Tibial nerve (tissue), 4 donors: ENCODE data around the gene FGGY. TPM values are rescaled to one million over a fixed set of nuclear protein-coding genes. Genes with fewer than 3 reads are reported as not detected.

Experiments
- DNase-seq, 2 donors: peaks; one replicate each; pipeline ENCODE4 v3.0.0-alpha.2; 2019; ENCODE audit warnings: low spot score in 2 of 2
- H3K27ac ChIP-seq, 4 donors: fragments of 200-600 bp; sonication (generic) in 3 of 4; one replicate each; pipeline ENCODE4 v1.5.1; 2017 to 2019; ENCODE audit warnings: mild to moderate bottlenecking in 1 of 4
- H3K27me3 ChIP-seq, 2 donors: fragments of 200-600 bp; sonication (generic) in 1 of 2; one replicate each; pipeline versions ENCODE4 v1.5.1 to v1.6.0; 2017 to 2019
- H3K36me3 ChIP-seq, 3 donors: fragments of 200-600 bp; sonication (generic); one replicate each; pipeline ENCODE4 v1.5.1; 2018 to 2019
- H3K4me1 ChIP-seq, 4 donors: fragments of 200-600 bp; sonication (generic) in 3 of 4; one replicate each; pipeline ENCODE4 v1.5.1; 2017 to 2019
- H3K4me3 ChIP-seq, 4 donors: fragments of 200-600 bp; sonication (generic) in 3 of 4; one replicate each; pipeline ENCODE4 v1.5.1; 2017 to 2019; ENCODE audit warnings: mild to moderate bottlenecking in 1 of 4, moderate library complexity in 1 of 4
- H3K9me3 ChIP-seq, 4 donors: fragments of 200-600 bp; sonication (generic) in 3 of 4; one replicate each; pipeline ENCODE4 v1.5.1; 2017 to 2019
- CTCF ChIP-seq, 5 experiments: fragments of 200-600 bp in 3 of 5; fragments of 450-650 bp in 2 of 5; sonication (generic) in 3 of 5; IDR thresholded peaks; one replicate each; pipeline ENCODE4 v1.5.1; 2016 to 2019; ENCODE audit warnings: antibody characterized with exemption in 5 of 5, mild to moderate bottlenecking in 3 of 5, moderate library complexity in 2 of 5
- EP300 ChIP-seq, 2 donors: sonication (generic); formaldehyde crosslinking; IDR thresholded peaks; one replicate each; pipeline ENCODE4 v1.6.1; 2017; ENCODE audit warnings: antibody characterized with exemption in 2 of 2, mild to moderate bottlenecking in 1 of 2
- POLR2A ChIP-seq, 2 donors: fragments of 450-650 bp; IDR thresholded peaks; one replicate each; pipeline ENCODE4 v1.6.1; 2017; ENCODE audit warnings: antibody characterized with exemption in 2 of 2, mild to moderate bottlenecking in 2 of 2, moderate library complexity in 2 of 2
- WGBS, 2 donors: methylation state at CpG; one replicate each; pipeline ENCODE4 v1.1.5; 2018; 5-methylcytosine and 5-hydroxymethylcytosine counted together
- total RNA-seq, 4 donors: library from RNA; depleted of rRNA; stranded (reverse); fragments of >200 nt; gene quantifications; one replicate each; pipeline ENCODE4 v1.1.0, GENCODE V29; 2016

Gene FGGY
- total RNA-seq, 4 donors from 2014 or later = 27.0 to 40.6 (median 32.9) TPM

- no peaks in the 10 kb centered on the region for H3K9me3 ChIP-seq
- H3K4me3 ChIP-seq = no peak overlapping the region
- H3K4me1 ChIP-seq = peaks cover 0 to 10% (median 0%) of the 10 kb centered on the region in 4 donors
- H3K27me3 ChIP-seq = no peaks in the 10 kb centered on the region
- H3K36me3 ChIP-seq = no peaks in the 10 kb centered on the region
- H3K27ac ChIP-seq = no peak overlapping the region
- 83 to 88% methylated on average over 5 of the region's 5 CpGs for WGBS, 2 donors
- TF ChIP-seq POLR2A (IDR thresholded peaks at IDR 0.05) = no peak
- no peak for TF ChIP-seq CTCF (IDR thresholded peaks at IDR 0.05)
- no peak for TF ChIP-seq EP300 (IDR thresholded peaks at IDR 0.05)
- no peak for DNase-seq
These were observed 35.1 kb downstream of the FGGY start for GRCh38 chr1:59331686-59332620.

GRCh38 chr1:59332983-59333382 lies 36.1 kb downstream of the FGGY start:
- no peak for TF ChIP-seq POLR2A (IDR thresholded peaks at IDR 0.05)
- TF ChIP-seq EP300 (IDR thresholded peaks at IDR 0.05) = no peak
- TF ChIP-seq CTCF (IDR thresholded peaks at IDR 0.05) = no peak
- H3K4me3 ChIP-seq = no peak overlapping the region
- H3K27me3 ChIP-seq = no peaks in the 10 kb centered on the region
- DNase-seq = no peak
- no peaks in the 10 kb centered on the region for H3K9me3 ChIP-seq
- H3K4me1 ChIP-seq = peaks cover 0 to 10% (median 0%) of the 10 kb centered on the region in 4 donors
- H3K27ac ChIP-seq = no peak overlapping the region
- H3K36me3 ChIP-seq = no peaks in the 10 kb centered on the region

- Histone ChIP-seq H3K4me1 (peaks cover 0 to 10% (median 0%) of the 10 kb centered on the region in 4 donors), H3K9me3 (no peaks in the 10 kb centered on the region), H3K27me3 (no peaks in the 10 kb centered on the region), H3K4me3 (no peak overlapping the region), H3K27ac (no peak overlapping the region), H3K36me3 (no peaks in the 10 kb centered on the region)
- DNase-seq = no peak
- 86 to 95% methylated on average over 3 of the region's 3 CpGs for WGBS, 2 donors
- TF ChIP-seq POLR2A (IDR thresholded peaks at IDR 0.05) (no peak), EP300 (IDR thresholded peaks at IDR 0.05) (no peak), CTCF (IDR thresholded peaks at IDR 0.05) (no peak)
These were observed 36.9 kb downstream of the FGGY start for GRCh38 chr1:59333626-59334277.

GRCh38 chr1:59340411-59341307 lies 43.8 kb downstream of the FGGY start:
- 93 to 96% methylated on average over 5 of the region's 5 CpGs for WGBS, 2 donors
- no peak for DNase-seq
- H3K9me3 ChIP-seq = no peaks in the 10 kb centered on the region
- no peaks in the 10 kb centered on the region for H3K36me3 ChIP-seq
- H3K4me1 ChIP-seq = no peaks in the 10 kb centered on the region
- no peak overlapping the region for H3K27ac ChIP-seq
- TF ChIP-seq POLR2A (IDR thresholded peaks at IDR 0.05) (no peak), EP300 (IDR thresholded peaks at IDR 0.05) (no peak)
- no peaks in the 10 kb centered on the region for H3K27me3 ChIP-seq
- H3K4me3 ChIP-seq = no peak overlapping the region

- Histone ChIP-seq H3K4me3 (no peak overlapping the region), H3K36me3 (no peaks in the 10 kb centered on the region), H3K27ac (no peak overlapping the region), H3K9me3 (no peaks in the 10 kb centered on the region), H3K4me1 (no peaks in the 10 kb centered on the region), H3K27me3 (no peaks in the 10 kb centered on the region)
- WGBS, 2 donors = 86 to 88% methylated on average over 3 of the region's 3 CpGs
- no peak for DNase-seq
- TF ChIP-seq CTCF (IDR thresholded peaks at IDR 0.05) = no peak
- TF ChIP-seq EP300 (IDR thresholded peaks at IDR 0.05) = no peak
- no peak for TF ChIP-seq POLR2A (IDR thresholded peaks at IDR 0.05)
These were observed 46.1 kb downstream of the FGGY start for GRCh38 chr1:59342801-59343575.
